OCI-LY7 (cell line): Measurements from ENCODE around the gene NAALADL2. TPM values are rescaled to one million over a fixed set of nuclear protein-coding genes. Genes with fewer than 3 reads are reported as not detected.

Source experiments
- BruUV-seq: library from RNA; stranded (reverse); fragments of 400-500 nt; replicated peaks from 2 replicates; lab custom pipeline; 2021; lab: Mats Ljungman, UMichigan
- CTCF ChIA-PET: fragments of 300-600 bp; sonication (Branson Sonifier 250); formaldehyde crosslinking; loops from one replicate; lab custom pipeline; 2022; ENCODE audit warnings: antibody characterized with exemption; ENCODE audit not compliant: unreplicated experiment; lab: Charles Lee
- POLR2A ChIA-PET: fragments of 300-600 bp; sonication (Branson Sonifier 250); formaldehyde crosslinking; loops from one replicate; lab custom pipeline; 2022; ENCODE audit warnings: antibody characterized with exemption; lab: Charles Lee
- DNase-seq: peaks from one replicate; pipeline ENCODE4 v3.0.0-alpha.2; 2015; ENCODE audit warnings: low spot score
- H2AFZ ChIP-seq: fragments of 200-600 bp; sonication (generic), shearing (Covaris generic); 2 replicates; pipeline ENCODE4 v1.6.1; 2014; ENCODE audit warnings: mild to moderate bottlenecking, antibody characterized with exemption, low read length, moderate library complexity
- H3K27ac ChIP-seq: fragments of 200-600 bp; sonication (generic); 2 replicates; pipeline ENCODE4 v1.5.1; 2014; ENCODE audit warnings: mixed run types, low read depth, mild to moderate bottlenecking, moderate library complexity, low read length, inconsistent platforms; ENCODE audit not compliant: poor library complexity, severe bottlenecking
- H3K36me3 ChIP-seq: fragments of 200-600 bp; sonication (generic); 2 replicates; pipeline ENCODE4 v1.6.1; 2014; ENCODE audit warnings: mild to moderate bottlenecking, antibody characterized with exemption, low read length, moderate library complexity, mixed read lengths; ENCODE audit not compliant: insufficient read depth
- H3K4me1 ChIP-seq: fragments of 200-600 bp; sonication (generic); 2 replicates; pipeline ENCODE4 v1.5.1; 2014; ENCODE audit warnings: mild to moderate bottlenecking, low read length; ENCODE audit not compliant: insufficient read depth, poor library complexity, severe bottlenecking
- H3K4me2 ChIP-seq: fragments of 200-600 bp; sonication (generic); 2 replicates; pipeline ENCODE4 v1.6.1; 2014; ENCODE audit warnings: mild to moderate bottlenecking, low read length
- H3K4me3 ChIP-seq: fragments of 200-600 bp; sonication (generic); 2 replicates; pipeline ENCODE4 v1.5.1; 2014; ENCODE audit warnings: mild to moderate bottlenecking, low read depth, low read length; ENCODE audit not compliant: poor library complexity, severe bottlenecking
- H3K79me2 ChIP-seq: fragments of 200-600 bp; sonication (generic); 2 replicates; pipeline ENCODE4 v1.6.1; 2016; ENCODE audit warnings: low read depth, mild to moderate bottlenecking, low read length, moderate library complexity, mixed read lengths; ENCODE audit not compliant: insufficient read depth
- H3K9me2 ChIP-seq: fragments of 200-600 bp; sonication (generic); 2 replicates; pipeline ENCODE4 v1.6.1; 2016; ENCODE audit warnings: mild to moderate bottlenecking, low read length, mixed read lengths; ENCODE audit not compliant: insufficient read depth
- H3K9me3 ChIP-seq: fragments of 200-600 bp; sonication (generic); 2 replicates; pipeline ENCODE4 v1.6.1; 2014; ENCODE audit warnings: mild to moderate bottlenecking, mixed run types, low read length, mixed read lengths
- H4K20me1 ChIP-seq: fragments of 200-600 bp; sonication (generic); 2 replicates; pipeline ENCODE4 v1.6.1; 2014; ENCODE audit warnings: mild to moderate bottlenecking, antibody characterized with exemption, low read length, moderate library complexity, mixed read lengths; ENCODE audit not compliant: insufficient read depth
- EZH2phosphoT487 ChIP-seq: fragments of 200-600 bp; sonication (generic); IDR thresholded peaks from 2 replicates; pipeline ENCODE4 v1.6.1; 2018; ENCODE audit warnings: low read depth, borderline replicate concordance, mild to moderate bottlenecking, mixed run types, antibody characterized with exemption, low read length, moderate library complexity, mixed read lengths
- intact Hi-C: fragments of 100-400 bp; cut with micrococcal nuclease; formaldehyde crosslinking; loops from one replicate; pipeline ENCODE4 v1.10.0; 2022; ENCODE audit not compliant: unreplicated experiment
- total RNA-seq, 2 experiments: library from RNA; depleted of rRNA in 1 of 2; stranded (reverse); fragments of >200 nt in 1 of 2; shearing (Covaris generic) in 1 of 2; gene quantifications; 2 replicates each; pipeline ENCODE4 v1.2.3, GENCODE V29; 2014 to 2022
- TF ChIP-seq, protein P1 (sequence below): fragments of 200-600 bp; sonication (generic); conservative IDR thresholded peaks from 2 replicates; pipeline ENCODE4 v1.5.1; 2014; ENCODE audit warnings: mild to moderate bottlenecking, antibody characterized with exemption, low read length, moderate library complexity, mixed read lengths

NAALADL2 gene
- total RNA-seq, 2 experiments from 2014 or later = 0.25 to 0.70 TPM

DNA sequence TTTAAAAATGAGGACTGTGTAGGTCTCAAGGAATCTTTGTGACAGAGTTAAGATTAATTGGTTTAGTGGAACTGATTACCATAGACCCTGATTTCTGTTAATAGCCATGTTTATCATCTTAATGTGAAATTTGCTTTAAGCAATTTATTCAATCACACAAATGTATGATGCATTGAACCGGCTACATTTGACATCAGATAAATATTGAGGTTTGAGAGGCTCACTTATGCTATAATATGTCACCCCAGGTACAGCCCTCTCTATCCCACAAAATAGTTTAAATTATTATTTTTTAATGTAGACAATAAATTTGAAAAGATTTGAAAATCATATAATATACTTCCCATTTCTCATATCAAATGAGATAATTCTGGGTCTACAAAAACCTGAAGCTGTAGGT is 413.3 kb downstream of the NAALADL2 start:
- no TSS peak for BruUV-seq
- intact Hi-C loops = no loop called here
- Histone ChIP-seq H3K36me3 (no peaks in the 10 kb centered on the region), H3K4me2 (no peak overlapping the region), H3K9me2 (no peaks in the 10 kb centered on the region), H3K4me1 (no peaks in the 10 kb centered on the region), H2AFZ (no peak overlapping the region), H3K27ac (no peak overlapping the region), H3K79me2 (no peaks in the 10 kb centered on the region), H3K4me3 (no peak overlapping the region), H3K9me3 (no peaks in the 10 kb centered on the region), H4K20me1 (no peaks in the 10 kb centered on the region)
- CTCF ChIA-PET = no interaction called here
- POLR2A ChIA-PET = no interaction called here
- no peak for DNase-seq
- no peak for TF ChIP-seq EZH2phosphoT487
- TF ChIP-seq, protein P1, sequence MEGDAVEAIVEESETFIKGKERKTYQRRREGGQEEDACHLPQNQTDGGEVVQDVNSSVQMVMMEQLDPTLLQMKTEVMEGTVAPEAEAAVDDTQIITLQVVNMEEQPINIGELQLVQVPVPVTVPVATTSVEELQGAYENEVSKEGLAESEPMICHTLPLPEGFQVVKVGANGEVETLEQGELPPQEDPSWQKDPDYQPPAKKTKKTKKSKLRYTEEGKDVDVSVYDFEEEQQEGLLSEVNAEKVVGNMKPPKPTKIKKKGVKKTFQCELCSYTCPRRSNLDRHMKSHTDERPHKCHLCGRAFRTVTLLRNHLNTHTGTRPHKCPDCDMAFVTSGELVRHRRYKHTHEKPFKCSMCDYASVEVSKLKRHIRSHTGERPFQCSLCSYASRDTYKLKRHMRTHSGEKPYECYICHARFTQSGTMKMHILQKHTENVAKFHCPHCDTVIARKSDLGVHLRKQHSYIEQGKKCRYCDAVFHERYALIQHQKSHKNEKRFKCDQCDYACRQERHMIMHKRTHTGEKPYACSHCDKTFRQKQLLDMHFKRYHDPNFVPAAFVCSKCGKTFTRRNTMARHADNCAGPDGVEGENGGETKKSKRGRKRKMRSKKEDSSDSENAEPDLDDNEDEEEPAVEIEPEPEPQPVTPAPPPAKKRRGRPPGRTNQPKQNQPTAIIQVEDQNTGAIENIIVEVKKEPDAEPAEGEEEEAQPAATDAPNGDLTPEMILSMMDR = no peak

DNA sequence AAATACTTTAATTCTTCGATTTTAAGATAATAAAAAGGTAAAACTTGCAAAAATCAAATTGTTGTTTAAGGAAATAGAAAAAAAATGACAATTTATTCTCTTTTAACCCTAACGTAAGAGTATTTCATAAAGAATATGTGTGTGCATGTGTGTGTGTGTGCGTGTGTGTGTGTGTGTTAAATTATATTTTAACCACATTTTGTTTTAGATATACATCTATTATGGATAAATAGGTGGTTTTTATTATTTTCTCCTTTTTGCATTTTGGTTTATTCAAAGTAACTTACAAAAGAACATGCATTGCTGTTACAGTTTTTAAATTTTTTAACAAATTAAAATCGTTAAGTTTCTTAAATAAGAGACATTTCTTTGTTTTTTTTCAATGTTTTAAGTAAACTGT is 414.4 kb downstream of the NAALADL2 start:
- H3K4me3 ChIP-seq = no peak overlapping the region
- intact Hi-C loops = no loop called here
- no peak for TF ChIP-seq EZH2phosphoT487
- TF ChIP-seq, protein P1 = no peak
- BruUV-seq = no TSS peak
- no peak overlapping the region for H3K4me2 ChIP-seq
- no peaks in the 10 kb centered on the region for H3K36me3 ChIP-seq
- no peak for DNase-seq
- H2AFZ ChIP-seq = no peak overlapping the region
- CTCF ChIA-PET = no interaction called here
- no peak overlapping the region for H3K27ac ChIP-seq
- POLR2A ChIA-PET = no interaction called here
- no peaks in the 10 kb centered on the region for H3K9me2 ChIP-seq
- no peaks in the 10 kb centered on the region for H3K79me2 ChIP-seq
- no peaks in the 10 kb centered on the region for H3K9me3 ChIP-seq
- no peaks in the 10 kb centered on the region for H3K4me1 ChIP-seq
- H4K20me1 ChIP-seq = no peaks in the 10 kb centered on the region

DNA sequence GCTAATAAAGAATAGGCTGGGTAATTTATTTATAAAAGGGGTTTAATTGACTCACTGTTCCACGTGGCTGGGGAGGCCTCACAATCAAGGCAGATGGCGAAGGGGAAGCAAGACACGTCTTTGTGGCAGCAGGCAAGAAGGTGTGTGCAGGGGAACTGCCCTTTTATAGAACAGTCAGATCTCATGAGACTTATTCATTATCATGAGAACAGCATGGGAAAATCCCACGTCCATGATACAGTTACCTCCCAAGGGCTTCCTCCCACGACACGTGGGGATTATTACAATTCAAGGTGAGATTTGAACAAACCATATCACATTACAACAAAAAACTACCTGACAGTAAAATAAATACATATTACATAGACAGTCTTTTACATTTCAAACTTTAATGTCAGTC is 414.9 kb downstream of the NAALADL2 start:
- Histone ChIP-seq H3K36me3 (no peaks in the 10 kb centered on the region), H3K27ac (no peak overlapping the region), H4K20me1 (no peaks in the 10 kb centered on the region), H3K9me2 (no peaks in the 10 kb centered on the region), H3K9me3 (no peaks in the 10 kb centered on the region), H3K79me2 (no peaks in the 10 kb centered on the region), H3K4me1 (no peaks in the 10 kb centered on the region), H2AFZ (no peak overlapping the region), H3K4me3 (no peak overlapping the region), H3K4me2 (no peak overlapping the region)
- intact Hi-C loops = no loop called here
- no peak for DNase-seq
- POLR2A ChIA-PET = no interaction called here
- TF ChIP-seq EZH2phosphoT487 = no peak
- TF ChIP-seq, protein P1 = no peak
- no TSS peak for BruUV-seq
- CTCF ChIA-PET = no interaction called here
